ENCODE measurements around the gene SGPL1.

SGPL1 gene

GRCh38 chr10:70885931-70886903 is 70.5 kb downstream of the SGPL1 start:
- DNase-seq (ENCODE audit: low read depth), result no peak

GRCh38 chr10:70886921-70887665 is 71.3 kb downstream of the SGPL1 start:
- DNase-seq (ENCODE audit: low read depth), result no peak

- DNase-seq (ENCODE audit: low read depth), result peak; percentile 32
Observed at GRCh38 chr10:70887804-70888800, 72.4 kb downstream of the SGPL1 start, which contains the start of gene PCBD1. Gene PCBD1 (minus strand): TSS chr10:70888565. CDS start chr10:70888533, 32 bp downstream.

GRCh38 chr10:70889291-70889690 is 73.5 kb downstream of the SGPL1 start:
- no peak for DNase-seq (ENCODE audit: low read depth)

- no peak for DNase-seq (ENCODE audit: low read depth)
Observed at GRCh38 chr10:70890917-70891431, 75.2 kb downstream of the SGPL1 start.

- no peak for DNase-seq (ENCODE audit: low read depth)
Observed at GRCh38 chr10:70891627-70892026, 75.9 kb downstream of the SGPL1 start.

GRCh38 chr10:70892631-70893030 is 76.9 kb downstream of the SGPL1 start:
- DNase-seq (ENCODE audit: low read depth), result no peak

GRCh38 chr10:70893227-70894006 is 77.7 kb downstream of the SGPL1 start:
- no peak for DNase-seq (ENCODE audit: low read depth)

GRCh38 chr10:70894416-70894815 is 78.7 kb downstream of the SGPL1 start:
- DNase-seq (ENCODE audit: low read depth), result no peak

GRCh38 chr10:70896551-70896950 is 80.8 kb downstream of the SGPL1 start:
- DNase-seq (ENCODE audit: low read depth), result no peak

GRCh38 chr10:70898687-70899086 is 82.9 kb downstream of the SGPL1 start:
- DNase-seq (ENCODE audit: low read depth), result no peak

- no peak for DNase-seq (ENCODE audit: low read depth)
Observed at GRCh38 chr10:70899096-70899495, 83.3 kb downstream of the SGPL1 start.

GRCh38 chr10:70901276-70901878 is 85.6 kb downstream of the SGPL1 start:
- DNase-seq (ENCODE audit: low read depth), result no peak

GRCh38 chr10:70902661-70903261 is 87.0 kb downstream of the SGPL1 start:
- DNase-seq (ENCODE audit: low read depth), result no peak

- no peak for DNase-seq (ENCODE audit: low read depth)
Observed at GRCh38 chr10:70903262-70903921, 87.6 kb downstream of the SGPL1 start.

- no peak for DNase-seq (ENCODE audit: low read depth)
Observed at GRCh38 chr10:70905071-70906021, 89.6 kb downstream of the SGPL1 start.

GRCh38 chr10:70906031-70906783 is 90.5 kb downstream of the SGPL1 start:
- no peak for DNase-seq (ENCODE audit: low read depth)
